HL-60 (cell line): Measurements from ENCODE around the gene CELA2B.
"Not testable (repeated sequence)": the region's sequence is repeated elsewhere in the genome, so short reads cannot be mapped to it uniquely, and the experiment has no call there.

Experiments used
- DNase-seq, 2 experiments: peaks; one replicate each; pipeline ENCODE4 v3.0.0-alpha.2; 2010 to 2020; ENCODE audit warnings: low read depth in 1 of 2, low spot score in 1 of 2
- H3K27ac ChIP-seq: fragments of 250-450 bp; sonication (Bioruptor Pico); replicated peaks from 2 replicates; pipeline ENCODE4 v1.5.1; 2020; ENCODE audit warnings: mild to moderate bottlenecking, moderate library complexity
- H3K27me3 ChIP-seq: fragments of 250-450 bp; sonication (Bioruptor Pico); 2 replicates; pipeline ENCODE4 v1.5.1; 2021; ENCODE audit warnings: mild to moderate bottlenecking, moderate library complexity; ENCODE audit not compliant: insufficient read depth, poor library complexity, severe bottlenecking
- H3K4me3 ChIP-seq: replicated peaks from 2 replicates; pipeline ENCODE4 v1.5.1; 2011; ENCODE audit warnings: mild to moderate bottlenecking, control low read depth, low read length; ENCODE audit not compliant: insufficient read depth
- GABPA ChIP-seq: IDR thresholded peaks from 2 replicates; pipeline ENCODE4 v1.6.1; 2012; ENCODE audit warnings: low read depth
- POLR2AphosphoS5 ChIP-seq: IDR thresholded peaks from 2 replicates; pipeline ENCODE4 v1.6.1; 2012; ENCODE audit warnings: low read depth
- REST ChIP-seq: IDR thresholded peaks from 2 replicates; pipeline ENCODE4 v1.6.1; 2012; ENCODE audit warnings: low read depth; ENCODE audit not compliant: insufficient replicate concordance
- SPI1 ChIP-seq: IDR thresholded peaks from 2 replicates; pipeline ENCODE4 v1.6.1; 2012; ENCODE audit warnings: low read depth, mild to moderate bottlenecking, borderline replicate concordance
- TF ChIP-seq, protein P1 (sequence below): IDR thresholded peaks from one replicate; pipeline ENCODE4 v1.5.1; 2011; ENCODE audit warnings: low read length, control low read depth, inconsistent platforms; ENCODE audit not compliant: insufficient read depth

The CELA2B gene

GRCh38 chr1:15432324-15432723 lies 43.6 kb upstream of the CELA2B start:
- Histone ChIP-seq H3K27ac (no peak overlapping the region), H3K27me3 (no peaks in the 10 kb centered on the region), H3K4me3 (no peak overlapping the region)
- TF ChIP-seq POLR2AphosphoS5 (no peak), REST (no peak), GABPA (no peak)
- TF ChIP-seq, protein P1, sequence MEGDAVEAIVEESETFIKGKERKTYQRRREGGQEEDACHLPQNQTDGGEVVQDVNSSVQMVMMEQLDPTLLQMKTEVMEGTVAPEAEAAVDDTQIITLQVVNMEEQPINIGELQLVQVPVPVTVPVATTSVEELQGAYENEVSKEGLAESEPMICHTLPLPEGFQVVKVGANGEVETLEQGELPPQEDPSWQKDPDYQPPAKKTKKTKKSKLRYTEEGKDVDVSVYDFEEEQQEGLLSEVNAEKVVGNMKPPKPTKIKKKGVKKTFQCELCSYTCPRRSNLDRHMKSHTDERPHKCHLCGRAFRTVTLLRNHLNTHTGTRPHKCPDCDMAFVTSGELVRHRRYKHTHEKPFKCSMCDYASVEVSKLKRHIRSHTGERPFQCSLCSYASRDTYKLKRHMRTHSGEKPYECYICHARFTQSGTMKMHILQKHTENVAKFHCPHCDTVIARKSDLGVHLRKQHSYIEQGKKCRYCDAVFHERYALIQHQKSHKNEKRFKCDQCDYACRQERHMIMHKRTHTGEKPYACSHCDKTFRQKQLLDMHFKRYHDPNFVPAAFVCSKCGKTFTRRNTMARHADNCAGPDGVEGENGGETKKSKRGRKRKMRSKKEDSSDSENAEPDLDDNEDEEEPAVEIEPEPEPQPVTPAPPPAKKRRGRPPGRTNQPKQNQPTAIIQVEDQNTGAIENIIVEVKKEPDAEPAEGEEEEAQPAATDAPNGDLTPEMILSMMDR = no peak
- DNase-seq = no peak

GRCh38 chr1:15433471-15433870 lies 42.4 kb upstream of the CELA2B start:
- no peak overlapping the region for H3K27ac ChIP-seq
- H3K4me3 ChIP-seq = no peak overlapping the region
- TF ChIP-seq SPI1 (no peak), GABPA (no peak), POLR2AphosphoS5 (no peak), REST (no peak)
- TF ChIP-seq, protein P1 = no peak
- H3K27me3 ChIP-seq = no peaks in the 10 kb centered on the region
- no peak for DNase-seq

DNA sequence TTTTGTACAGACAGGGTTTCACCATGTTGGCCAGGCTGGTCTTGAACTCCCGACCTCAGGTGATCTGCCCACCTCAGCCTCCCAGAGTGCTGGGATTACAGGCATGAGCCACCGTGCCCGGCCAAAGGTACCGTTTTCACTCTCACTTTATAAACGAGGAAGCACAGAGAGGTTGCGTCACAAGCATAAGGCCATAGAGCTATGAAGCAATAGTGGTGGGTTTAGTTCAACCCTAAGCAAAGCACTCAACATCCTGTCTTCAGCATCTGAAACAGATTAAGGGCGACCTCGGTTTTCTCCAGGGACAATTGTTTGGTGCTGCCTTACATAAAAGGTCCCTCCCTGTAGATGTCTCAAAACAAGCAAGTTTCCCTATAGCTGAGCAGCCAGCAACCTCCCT lies 41.2 kb upstream of the CELA2B start:
- H3K27me3 ChIP-seq, H3K4me3 ChIP-seq: not testable (repeated sequence)
- H3K27ac ChIP-seq = peak overlapping the region; percentile 25; the same call in 1 of the 2 replicates
- peak; percentile 85 to 94 for DNase-seq
- TF ChIP-seq POLR2AphosphoS5 = peak; percentile 65

- Histone ChIP-seq H3K27ac (no peak overlapping the region), H3K27me3 (no peaks in the 10 kb centered on the region), H3K4me3 (no peak overlapping the region)
- TF ChIP-seq GABPA (no peak), SPI1 (no peak), POLR2AphosphoS5 (no peak), REST (no peak)
- TF ChIP-seq, protein P1 = no peak
- no peak for DNase-seq
These were observed 40.4 kb upstream of the CELA2B start for GRCh38 chr1:15435239-15436077.
